GM06990 (cell line): ENCODE measurements around the gene P2RY2.

Source experiments
- DNase-seq: peaks from one replicate; pipeline ENCODE4 v3.0.0-alpha.2; 2011; ENCODE audit not compliant: insufficient read length; ENCODE audit errors: extremely low read depth
- H3K27me3 ChIP-seq: replicated peaks from 2 replicates; pipeline ENCODE4 v1.6.0; 2011; ENCODE audit warnings: low read length; ENCODE audit not compliant: control insufficient read depth, insufficient read depth
- H3K36me3 ChIP-seq: 2 replicates; pipeline ENCODE4 v1.5.1; 2011; ENCODE audit warnings: low read length; ENCODE audit not compliant: control insufficient read depth, insufficient read depth
- H3K4me3 ChIP-seq: replicated peaks from 2 replicates; pipeline ENCODE4 v1.5.1; 2011; ENCODE audit warnings: low read depth, mild to moderate bottlenecking, control low read depth, low read length
- CTCF ChIP-seq: IDR thresholded peaks from 2 replicates; pipeline ENCODE4 v1.5.1; 2011; ENCODE audit warnings: low read length, control low read depth, mild to moderate bottlenecking, inconsistent platforms; ENCODE audit not compliant: insufficient read depth, poor library complexity, severe bottlenecking

The P2RY2 gene

GRCh38 chr11:73267122-73267846 is 49.2 kb downstream of the P2RY2 start:
- DNase-seq, result no peak
- Histone ChIP-seq H3K27me3 (no peaks in the 10 kb centered on the region), H3K36me3 (no peaks in the 10 kb centered on the region), H3K4me3 (no peak overlapping the region)
- TF ChIP-seq CTCF, result no peak

DNA sequence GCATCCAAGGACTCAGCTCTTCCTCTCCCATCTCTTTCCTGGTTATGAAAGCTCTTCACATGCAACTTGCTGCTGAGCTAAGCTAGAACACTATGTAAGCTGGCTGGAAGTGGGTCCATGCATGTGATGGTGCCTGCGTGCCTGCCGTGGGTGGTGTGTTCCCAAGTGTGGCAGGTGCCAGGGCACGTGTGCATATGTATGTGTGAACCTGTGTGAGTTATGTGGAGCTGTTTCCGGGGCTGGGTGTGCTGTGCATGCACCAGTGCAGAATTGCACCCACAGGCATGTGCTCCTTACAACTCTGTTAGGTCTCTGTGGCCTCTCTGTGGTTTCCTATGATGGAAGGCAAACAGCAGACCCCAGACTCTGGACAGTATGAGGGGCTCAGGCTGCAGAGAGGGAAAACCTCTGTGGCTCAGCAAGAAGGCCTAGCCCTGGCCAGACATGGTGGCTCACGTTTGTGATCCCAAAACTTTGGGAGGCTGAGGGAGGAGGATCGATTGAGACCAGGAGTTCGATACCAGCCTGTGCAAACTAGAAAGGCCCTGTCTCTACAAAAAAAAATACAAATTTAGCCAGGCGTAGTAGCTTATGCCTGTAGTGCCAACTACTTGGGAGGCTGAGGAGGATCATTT is 49.9 kb downstream of the P2RY2 start:
- no peak for TF ChIP-seq CTCF
- DNase-seq, result no peak
- H3K27me3 ChIP-seq, result no peaks in the 10 kb centered on the region
- H3K4me3 ChIP-seq, result no peak overlapping the region
- H3K36me3 ChIP-seq, result no peaks in the 10 kb centered on the region

DNA sequence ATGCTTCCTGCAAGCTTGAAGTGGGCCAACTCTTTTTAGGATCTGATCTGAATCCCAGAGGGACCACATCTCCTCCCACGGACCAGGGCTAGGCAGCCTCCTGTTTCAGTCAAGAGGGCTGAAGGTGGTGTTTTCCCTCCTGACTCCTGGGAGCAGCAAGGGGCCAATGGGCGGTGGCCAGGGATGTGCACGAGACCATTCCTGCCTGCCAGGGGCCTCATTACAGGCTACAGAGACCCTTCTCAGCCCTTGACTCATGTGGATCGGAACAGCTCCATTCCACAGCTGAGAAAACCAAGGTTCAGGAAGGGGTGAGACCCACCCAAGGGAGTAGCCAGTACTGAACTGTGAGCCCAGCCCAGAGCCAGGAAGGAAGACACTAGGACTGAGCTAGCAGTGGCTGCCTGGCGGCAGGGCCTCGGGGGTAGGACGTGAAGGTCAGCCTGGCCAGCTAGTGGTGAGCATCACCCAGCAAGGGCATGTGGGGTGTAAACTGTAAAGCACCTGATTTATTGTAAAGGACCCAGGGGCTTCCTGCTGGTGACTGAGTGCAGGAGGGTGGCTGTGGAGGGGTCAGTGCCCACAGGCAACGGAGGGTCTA is 50.7 kb downstream of the P2RY2 start:
- H3K36me3 ChIP-seq, result no peaks in the 10 kb centered on the region
- H3K27me3 ChIP-seq, result no peaks in the 10 kb centered on the region
- H3K4me3 ChIP-seq, result no peak overlapping the region
- DNase-seq, result no peak
- TF ChIP-seq CTCF, result no peak

DNA sequence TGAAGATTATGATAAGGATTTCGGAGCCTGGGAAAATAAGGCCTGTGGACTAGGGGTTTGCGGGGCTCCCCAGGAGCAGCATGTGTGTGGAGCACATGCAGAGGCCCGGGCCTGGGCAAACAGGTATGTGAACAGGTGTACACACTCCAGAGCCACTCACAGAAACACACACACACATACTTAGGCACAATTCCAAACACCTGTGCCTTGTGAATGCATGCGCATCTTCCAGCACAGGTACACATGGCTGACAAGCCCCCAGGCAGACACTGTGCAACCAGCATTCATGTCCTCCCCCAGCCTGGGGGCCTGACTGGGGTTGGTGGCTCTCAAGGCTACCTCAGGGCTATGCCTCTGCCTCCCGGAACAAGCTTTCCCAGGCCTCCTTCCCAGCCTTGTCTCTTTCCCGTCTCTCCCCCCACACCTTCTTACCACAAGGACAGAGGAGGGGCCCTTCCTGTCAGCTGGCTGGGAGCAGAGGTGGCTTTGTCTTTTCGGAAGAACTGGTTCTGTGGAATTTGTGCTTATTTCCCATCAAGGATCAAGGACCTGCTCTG is 51.5 kb downstream of the P2RY2 start:
- Histone ChIP-seq H3K27me3 (no peaks in the 10 kb centered on the region), H3K4me3 (no peak overlapping the region), H3K36me3 (no peaks in the 10 kb centered on the region)
- DNase-seq, result no peak
- no peak for TF ChIP-seq CTCF

- H3K36me3 ChIP-seq, result no peaks in the 10 kb centered on the region
- no peak overlapping the region for H3K4me3 ChIP-seq
- DNase-seq, result peak; percentile 45
- H3K27me3 ChIP-seq, result no peaks in the 10 kb centered on the region
- TF ChIP-seq CTCF, result peak; percentile 10
Measured at GRCh38 chr11:73270016-73270854, 52.2 kb downstream of the P2RY2 start.
